GM18520 (cell line): ENCODE data around the gene EDIL3.
"Not testable (repeated sequence)": the region's sequence is repeated elsewhere in the genome, so short reads cannot be mapped to it uniquely, and the experiment has no call there.

Experiments used
- ATAC-seq: cut with Tn5 transposase; IDR thresholded peaks from one replicate; pipeline ENCODE4 v1.9.1; 2021; ENCODE audit not compliant: unreplicated experiment

The EDIL3 gene

GRCh38 chr5:84197538-84197937, 187.1 kb downstream of the EDIL3 start:
- ATAC-seq, result peak; percentile 45

DNA sequence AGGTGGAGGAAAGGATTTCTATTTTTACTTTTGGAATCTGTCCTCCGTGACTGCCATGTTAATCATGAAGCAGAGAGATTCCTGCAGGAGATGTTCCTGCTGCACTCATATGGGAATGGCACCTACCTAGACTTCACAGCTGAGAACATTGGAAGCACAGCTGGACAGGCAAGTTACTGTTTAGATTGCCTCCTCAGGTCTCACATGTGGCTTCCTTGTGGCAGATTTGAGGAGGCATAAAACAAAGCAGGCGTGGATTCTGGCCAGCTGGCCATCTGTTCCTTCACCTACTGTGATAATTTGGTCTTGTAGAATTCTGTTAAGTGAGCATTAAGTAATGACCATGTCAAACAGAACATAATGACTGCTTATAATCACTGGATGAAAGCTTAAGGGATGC, 193.4 kb downstream of the EDIL3 start:
- no peak for ATAC-seq

DNA sequence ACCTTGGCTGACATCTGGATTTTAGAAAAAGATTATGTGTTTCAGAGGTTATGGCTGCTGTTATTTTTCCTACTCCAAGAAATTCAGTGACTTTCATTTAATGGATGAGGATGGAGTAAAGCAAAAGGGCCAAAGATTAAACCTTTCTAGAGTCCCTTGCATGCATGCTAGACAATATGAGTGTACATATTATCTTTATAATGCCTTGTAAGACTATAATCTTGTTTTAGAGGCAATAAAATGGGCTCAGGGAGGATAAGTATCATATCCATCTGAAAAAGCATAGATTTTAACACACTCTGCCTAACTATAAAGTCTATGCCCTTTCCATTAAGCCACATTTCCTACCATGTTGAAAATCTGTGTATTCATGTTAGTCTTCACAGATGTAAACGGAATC, 199.8 kb downstream of the EDIL3 start:
- ATAC-seq, result no peak

DNA sequence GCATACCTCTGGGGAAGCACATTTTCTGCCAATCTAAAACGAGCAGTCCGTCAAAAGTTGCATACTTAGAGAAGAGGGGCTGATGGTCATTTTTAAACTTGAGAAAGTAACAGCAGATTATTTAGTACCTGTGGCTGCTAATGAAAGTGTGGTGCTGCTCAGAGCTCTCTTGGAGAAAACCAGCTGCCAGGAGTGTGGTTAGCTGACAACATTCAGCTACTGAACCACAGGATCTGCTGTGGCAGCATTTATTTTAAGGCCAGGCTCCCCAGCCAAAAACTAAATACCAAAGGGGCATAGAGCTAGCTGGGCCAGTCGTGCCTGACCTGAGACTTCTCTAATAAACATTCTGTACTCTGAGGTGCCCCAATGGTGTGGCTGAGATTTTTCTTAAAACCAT, 203.6 kb downstream of the EDIL3 start:
- no peak for ATAC-seq

DNA sequence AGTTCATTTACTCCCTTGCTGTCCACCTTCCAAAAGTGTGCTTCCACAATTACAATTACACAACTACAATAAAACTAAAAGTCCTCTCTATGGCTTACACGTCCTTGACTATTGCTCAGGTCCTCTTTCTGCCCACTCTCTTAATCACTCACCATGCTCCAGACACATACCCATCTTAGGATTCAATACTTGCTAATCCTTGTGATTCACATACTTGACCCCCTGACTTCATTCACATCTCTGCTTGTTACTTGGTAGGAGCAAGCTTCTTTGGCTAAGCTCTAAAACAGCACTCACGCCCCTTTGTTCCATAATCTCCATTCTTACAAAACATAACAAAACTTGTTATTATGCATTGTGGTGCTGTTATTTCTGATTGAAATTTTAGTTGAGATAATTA, 215.8 kb downstream of the EDIL3 start:
- ATAC-seq, result no peak

- ATAC-seq, result no peak
Observed at GRCh38 chr5:84163671-84164070, 221.0 kb downstream of the EDIL3 start.

- no peak for ATAC-seq
Observed at GRCh38 chr5:84162695-84163094, 222.0 kb downstream of the EDIL3 start.

DNA sequence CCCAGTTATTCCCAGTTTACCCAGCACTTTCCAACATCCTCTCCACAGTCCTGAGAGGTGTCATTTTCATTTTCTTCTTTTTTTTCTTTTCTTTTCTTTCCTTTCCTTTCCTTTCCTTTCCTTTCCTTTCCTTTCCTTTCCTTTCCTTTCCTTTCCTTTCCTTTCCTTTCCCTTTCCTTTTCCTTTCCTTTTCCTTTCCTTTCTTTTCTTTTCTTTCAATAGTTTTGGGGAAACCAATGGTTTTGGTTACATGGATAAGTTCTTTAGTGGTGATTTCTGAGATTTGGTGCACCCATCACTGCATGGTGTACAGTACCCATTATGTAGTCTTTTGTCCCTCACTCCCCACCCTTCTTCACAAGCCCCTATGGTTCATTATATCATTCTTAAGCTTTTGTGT, 224.0 kb downstream of the EDIL3 start:
- not testable (repeated sequence) for ATAC-seq

GRCh38 chr5:84149094-84149493, 235.6 kb downstream of the EDIL3 start:
- no peak for ATAC-seq

DNA sequence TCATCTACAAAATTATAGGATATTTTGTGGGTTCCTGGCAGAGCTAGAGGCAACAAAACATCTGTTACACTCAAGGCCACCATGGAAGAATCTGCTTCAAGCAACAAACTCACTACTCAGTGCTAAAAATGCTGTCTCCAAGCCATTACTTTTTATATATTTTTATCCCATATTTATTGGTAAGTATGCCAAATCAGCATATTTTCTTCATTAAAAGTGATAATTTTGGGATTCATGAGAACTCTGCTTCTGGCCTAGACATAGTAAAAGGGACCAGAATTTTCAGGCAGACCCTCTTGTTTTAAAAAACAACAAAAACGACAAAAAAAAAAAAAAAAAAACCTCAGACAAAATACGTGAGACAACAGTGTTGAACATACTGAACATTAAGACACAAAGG, 236.0 kb downstream of the EDIL3 start:
- ATAC-seq, result no peak

GRCh38 chr5:84137541-84137940, 247.1 kb downstream of the EDIL3 start:
- ATAC-seq, result no peak

DNA sequence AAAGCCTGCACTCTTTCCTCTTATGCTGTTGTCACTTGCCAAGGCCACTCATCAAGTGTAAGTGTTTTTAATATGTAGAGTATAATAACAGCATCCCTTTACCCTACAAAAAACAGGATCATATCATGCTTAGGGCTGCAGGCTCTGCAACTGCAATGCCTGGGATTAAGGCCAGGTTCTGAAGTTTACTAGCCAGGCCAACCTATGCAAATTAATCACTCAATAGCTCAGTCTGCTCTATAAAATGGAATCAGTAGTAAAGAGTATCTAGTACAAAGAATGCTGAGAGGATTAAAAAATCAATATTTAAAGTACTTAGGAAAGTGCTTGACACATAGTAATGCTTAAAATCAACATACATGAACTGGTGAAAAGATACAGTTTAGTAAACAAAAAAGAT, 253.3 kb downstream of the EDIL3 start:
- no peak for ATAC-seq

DNA sequence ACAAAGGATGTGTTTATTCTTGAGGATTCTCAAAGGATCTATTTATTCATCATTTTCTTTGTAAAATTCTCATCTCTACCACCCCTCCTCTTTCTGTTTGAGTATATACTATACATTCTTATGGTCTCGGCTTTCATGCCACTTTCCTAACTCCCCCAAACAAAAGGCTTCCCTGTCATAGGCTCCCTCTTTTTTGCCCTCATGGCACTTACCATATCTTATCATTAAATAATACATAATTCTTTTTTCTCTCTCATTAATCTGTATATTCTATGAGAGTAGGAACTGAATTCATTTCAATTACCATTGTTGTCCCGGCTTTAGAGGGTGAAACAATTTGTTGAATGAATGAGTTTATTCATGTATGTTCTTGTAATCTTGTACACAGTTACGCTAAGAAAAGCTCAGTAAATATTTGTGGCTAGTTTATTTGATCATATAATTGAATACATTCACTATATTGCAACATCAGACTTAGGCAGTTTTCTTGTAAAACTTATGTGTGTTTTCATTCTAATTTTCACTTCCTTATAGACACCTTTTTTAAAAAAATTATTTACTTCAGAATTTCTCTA, 254.6 kb downstream of the EDIL3 start:
- ATAC-seq, result no peak

DNA sequence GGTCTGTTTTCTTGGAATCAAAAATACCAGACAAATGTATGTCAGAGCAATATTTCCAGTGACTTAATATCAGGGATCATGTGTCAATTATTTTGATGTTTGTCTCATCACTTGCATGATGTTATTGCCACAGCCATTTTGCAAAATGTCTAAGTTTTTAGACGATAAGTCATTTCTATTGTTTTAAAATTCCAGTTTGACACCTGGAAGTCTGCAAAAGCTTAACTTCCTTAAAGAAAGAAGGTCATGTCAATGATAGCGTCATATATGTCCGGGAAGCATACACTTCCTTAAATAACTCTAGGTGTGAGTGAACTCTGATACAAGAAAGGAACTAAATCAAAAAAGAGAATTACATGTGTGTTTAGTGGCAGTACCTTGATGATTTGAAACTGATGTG, 259.5 kb downstream of the EDIL3 start:
- ATAC-seq, result no peak

DNA sequence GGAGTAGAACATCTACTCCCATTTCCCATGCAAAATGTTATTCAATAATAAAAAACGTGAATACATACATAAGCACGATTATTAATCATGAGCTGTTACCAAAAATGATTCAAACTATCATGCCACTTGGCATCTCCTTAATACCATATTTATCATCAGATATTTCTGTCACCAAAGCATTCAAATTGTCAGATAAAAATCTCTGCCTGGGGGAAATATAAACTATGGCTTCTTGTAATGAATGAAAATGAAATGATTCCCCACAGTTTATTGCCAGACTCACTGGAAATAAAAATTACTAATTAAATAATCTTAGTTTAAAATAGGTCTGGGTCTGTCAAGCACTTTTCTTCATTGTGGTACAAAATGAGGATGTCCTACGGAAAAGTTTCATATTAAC, 265.4 kb downstream of the EDIL3 start:
- ATAC-seq, result no peak

- no peak for ATAC-seq
Observed at GRCh38 chr5:84118551-84118950, 266.1 kb downstream of the EDIL3 start.

DNA sequence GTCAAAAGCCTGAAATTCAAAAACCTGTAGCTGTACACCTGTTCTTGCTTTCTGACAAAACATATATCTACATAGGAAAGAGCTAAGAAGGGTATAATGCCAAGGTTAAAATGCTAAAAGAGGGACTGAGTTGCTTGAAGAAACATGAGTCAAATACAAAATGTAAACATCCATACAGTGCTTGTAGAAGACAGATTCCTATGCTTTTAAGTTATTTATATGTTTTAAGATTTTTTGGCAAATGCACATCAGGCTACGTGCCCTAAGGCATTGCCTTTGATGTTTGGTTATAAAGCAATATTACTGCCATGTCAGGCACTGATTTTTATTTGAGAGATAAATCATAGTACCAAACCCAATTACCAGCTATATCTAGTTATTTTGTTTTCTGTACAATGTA, 269.0 kb downstream of the EDIL3 start:
- no peak for ATAC-seq

DNA sequence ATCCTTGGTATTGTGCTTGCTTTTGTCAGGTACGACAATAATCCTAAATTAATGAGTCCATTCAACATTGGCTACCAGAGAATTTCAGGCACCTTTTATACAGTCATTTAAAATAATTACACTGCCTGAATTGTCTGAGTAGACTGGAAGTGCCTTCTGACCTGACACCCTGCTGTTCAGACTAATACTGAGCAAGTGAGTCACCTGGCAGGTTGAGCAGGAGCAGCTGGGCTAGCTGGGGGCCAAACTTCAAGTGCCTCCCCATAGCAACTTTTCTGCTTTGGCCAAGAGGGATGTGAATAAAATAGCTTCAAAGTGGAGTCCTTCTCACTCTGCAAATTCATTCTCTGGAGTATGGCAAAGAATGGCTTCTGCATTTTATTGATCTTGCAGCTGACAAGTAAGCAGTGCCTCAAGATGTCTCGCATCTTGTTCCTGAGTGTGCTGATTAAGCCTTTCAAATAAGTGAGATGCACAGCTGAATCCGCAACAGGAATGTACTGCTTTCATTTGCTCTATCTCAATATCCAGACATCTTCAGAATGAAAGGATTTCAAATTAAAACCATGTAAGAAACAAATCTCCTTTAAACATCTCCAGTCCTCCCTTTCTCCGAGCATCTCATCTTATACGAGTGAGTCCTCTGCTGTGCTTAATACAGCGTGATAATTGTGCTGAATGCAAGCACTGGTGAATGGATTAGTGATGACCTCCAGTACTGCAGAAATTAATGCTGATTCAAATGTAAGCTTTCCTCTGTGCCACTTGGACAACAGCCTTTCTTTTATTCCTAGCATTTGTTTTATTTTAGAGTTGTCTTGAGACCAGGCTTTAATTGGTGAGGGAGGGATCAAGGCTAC, 271.2 kb downstream of the EDIL3 start:
- ATAC-seq, result no peak

- no peak for ATAC-seq
Observed at GRCh38 chr5:84092738-84093137, 291.9 kb downstream of the EDIL3 start.

DNA sequence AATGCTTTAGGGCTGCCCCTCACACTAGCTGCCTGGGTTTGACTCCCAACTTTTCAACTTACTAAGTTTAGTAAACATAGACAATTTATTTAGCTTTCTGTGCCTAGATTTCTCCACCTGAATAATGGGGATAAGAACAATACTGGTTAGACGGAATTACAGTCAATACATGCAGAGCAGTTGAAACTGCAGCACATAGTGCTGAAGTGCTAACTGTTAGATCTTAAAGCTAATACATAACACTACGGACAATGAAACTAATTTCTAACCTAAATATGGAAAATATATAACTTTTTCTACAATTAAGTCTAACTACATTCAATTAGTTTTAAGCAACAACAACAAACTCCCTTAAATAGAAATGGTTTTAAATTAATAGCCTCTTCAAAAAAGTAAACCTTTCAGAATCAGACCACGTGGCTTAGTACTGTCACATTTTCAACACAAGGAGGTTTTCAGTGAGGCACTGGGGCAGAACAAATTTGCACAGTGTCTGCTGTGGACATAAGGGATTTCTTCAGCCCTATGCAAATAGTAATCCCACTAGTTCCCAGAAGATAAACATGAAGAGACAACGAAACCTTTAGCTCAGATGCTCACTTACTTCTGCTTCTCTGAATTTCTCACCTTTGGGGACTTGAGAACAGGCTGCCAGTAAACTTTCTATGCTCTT, 293.4 kb downstream of the EDIL3 start:
- no peak for ATAC-seq

DNA sequence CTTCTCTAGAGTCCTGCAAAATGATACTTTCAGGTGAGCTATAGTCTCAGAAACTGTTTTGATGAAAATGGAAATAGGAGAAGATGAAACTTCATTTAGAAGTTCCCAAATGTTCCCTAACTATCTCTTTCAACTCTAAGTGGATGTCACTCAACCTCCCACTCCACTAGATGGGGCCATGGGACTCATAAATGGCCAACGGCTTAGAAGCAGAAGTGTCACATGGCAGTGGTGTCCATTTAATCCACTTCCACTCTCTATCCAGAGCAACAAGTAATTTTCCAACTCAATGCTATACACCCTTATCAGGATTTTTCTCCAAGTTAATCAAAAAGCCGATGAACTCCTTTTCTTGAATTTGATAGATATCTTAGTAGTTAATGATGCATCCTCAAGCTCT, 295.7 kb downstream of the EDIL3 start:
- no peak for ATAC-seq

DNA sequence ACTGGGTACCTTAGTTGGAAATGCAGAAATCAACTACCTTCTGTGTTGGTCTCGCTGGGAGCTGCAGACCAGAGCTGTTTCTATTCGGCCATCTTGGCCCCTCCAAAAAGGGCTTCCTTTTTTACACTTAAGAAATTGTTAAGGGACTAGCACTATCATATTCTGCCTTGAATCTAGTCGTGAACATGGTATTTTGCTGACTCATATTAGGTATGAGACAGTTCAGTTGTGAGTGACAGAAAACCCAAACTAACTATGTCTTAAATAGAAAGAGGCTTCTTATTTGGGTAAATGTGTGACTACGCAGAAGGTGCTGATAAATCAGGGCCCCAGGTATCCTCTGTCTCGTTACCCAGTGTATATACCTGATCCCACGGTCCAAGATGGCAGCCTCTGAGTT, 298.2 kb downstream of the EDIL3 start:
- ATAC-seq, result no peak
